Chondrocyte (in vitro differentiated cells): ENCODE data around the gene ISG15. TPM values are rescaled to one million over a fixed set of nuclear protein-coding genes. Genes with fewer than 3 reads are reported as not detected.

ENCODE experiments used
- DNase-seq: peaks from one replicate; pipeline ENCODE4 v3.0.0; 2021; ENCODE audit warnings: mixed read lengths, low spot score
- H3K27ac Mint-ChIP-seq: one replicate; pipeline ENCODE4 v1.8.0; 2021; ENCODE audit warnings: mild to moderate bottlenecking, moderate library complexity, mixed read lengths; ENCODE audit not compliant: unreplicated experiment
- H3K27me3 Mint-ChIP-seq: 2 replicates; pipeline ENCODE4 v1.8.0; 2021; ENCODE audit warnings: low read depth, mixed read lengths
- H3K36me3 Mint-ChIP-seq: 2 replicates; pipeline ENCODE4 v1.8.0; 2021; ENCODE audit warnings: low read depth, mixed read lengths
- H3K4me1 Mint-ChIP-seq: 2 replicates; pipeline ENCODE4 v1.8.0; 2021; ENCODE audit warnings: low read depth, mild to moderate bottlenecking, mixed read lengths
- H3K4me3 Mint-ChIP-seq: one replicate; pipeline ENCODE4 v1.8.0; 2021; ENCODE audit warnings: mild to moderate bottlenecking, moderate library complexity, mixed read lengths; ENCODE audit not compliant: unreplicated experiment
- H3K9me3 Mint-ChIP-seq: 2 replicates; pipeline ENCODE4 v1.8.0; 2021; ENCODE audit warnings: low read depth, mixed read lengths
- total RNA-seq: library from RNA; stranded (reverse); gene quantifications from 3 replicates; pipeline ENCODE4 v1.2.1, GENCODE V29; 2021
- TF ChIP-seq, protein P1 (sequence below): fragments of 200-600 bp; sonication (generic); IDR thresholded peaks from 2 replicates; pipeline ENCODE4 v1.5.0; 2021; ENCODE audit warnings: antibody characterized with exemption, mild to moderate bottlenecking, moderate library complexity

Gene ISG15
- total RNA-seq, 1 donor from 2014 or later = 42.2 TPM

DNA sequence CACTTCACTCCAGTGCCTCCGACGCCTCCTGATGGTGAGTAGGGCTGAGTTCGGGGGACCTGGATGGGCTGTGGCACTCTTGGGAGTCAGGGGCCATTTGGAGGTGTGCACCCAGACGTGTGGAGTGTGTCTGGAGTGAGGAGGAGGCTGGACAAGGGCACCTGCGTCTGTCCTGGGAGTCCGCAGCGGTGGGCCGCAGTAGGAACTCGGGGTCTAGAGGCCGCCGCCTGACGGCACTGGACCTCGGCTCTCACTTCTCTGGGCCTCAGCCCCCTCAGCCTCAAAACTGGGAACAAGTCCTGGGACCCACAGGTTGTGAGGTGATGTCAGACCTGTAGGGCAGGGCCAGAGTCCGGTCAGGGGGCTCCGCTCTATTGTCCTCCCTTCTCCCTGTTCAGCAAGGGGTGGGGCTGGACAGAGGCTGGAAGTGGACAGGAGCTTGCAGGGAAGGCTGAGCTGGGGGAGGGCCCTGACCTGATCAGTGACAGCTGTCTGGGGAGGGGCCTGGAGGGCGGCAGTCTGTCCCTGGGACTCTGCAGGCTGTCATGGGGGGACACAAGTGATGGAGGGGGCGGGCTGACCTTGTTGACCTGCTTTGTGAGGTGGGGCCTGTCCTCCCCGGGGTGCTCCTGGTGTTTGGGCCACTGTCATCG, 22.1 kb downstream of the ISG15 start:
- peaks cover 20% of the 10 kb centered on the region for H3K4me1 Mint-ChIP-seq

DNA sequence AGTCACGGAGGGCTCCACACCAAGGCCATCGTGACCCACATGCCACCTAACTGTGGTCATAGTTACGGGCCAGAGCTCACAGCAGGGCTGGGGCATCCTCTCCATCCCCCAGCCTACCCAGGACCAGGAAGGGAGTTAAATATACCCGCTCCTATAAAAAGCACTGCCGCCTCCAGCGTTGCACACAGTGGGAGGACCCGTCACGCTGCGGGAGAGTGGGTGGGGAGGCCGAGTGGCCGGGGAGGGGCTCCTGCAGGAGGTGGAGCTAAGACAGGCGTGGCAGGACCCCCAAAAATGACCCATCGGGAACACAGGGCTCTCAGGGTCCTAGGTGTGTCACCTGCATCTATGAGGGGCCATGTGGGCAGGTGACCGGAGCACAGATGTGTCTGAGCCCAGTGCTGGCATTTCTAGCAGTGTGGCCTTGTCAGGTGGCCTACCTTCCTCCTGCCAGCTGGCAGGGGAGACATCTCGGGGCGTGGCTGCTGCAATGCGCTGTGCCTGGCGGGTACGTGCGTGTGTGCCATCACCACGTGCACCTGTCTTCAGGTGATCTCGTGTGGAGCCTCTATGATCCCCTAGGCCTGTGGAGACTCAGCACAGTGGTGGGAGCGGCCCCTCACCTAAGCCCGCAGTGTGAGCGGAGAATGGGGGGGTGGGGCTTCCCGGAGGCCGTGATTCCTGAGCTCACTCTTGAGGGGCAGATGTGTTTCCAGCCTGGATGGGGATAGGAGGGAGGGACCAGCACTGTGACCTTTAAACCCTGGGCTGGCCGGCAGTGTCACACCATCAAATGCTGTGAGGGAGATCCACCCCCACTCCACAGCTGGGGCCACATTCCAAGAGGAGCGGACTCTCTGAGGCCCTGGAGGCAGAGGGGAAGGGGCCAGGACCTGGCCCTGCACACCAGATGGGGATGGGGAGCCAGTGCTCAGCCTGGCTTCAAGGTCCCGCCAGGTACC, 24.4 kb downstream of the ISG15 start:
- Mint-ChIP-seq H3K9me3 (no peaks in the 10 kb centered on the region), H3K27ac (no peak overlapping the region), H3K36me3 (peaks cover 2% of the 10 kb centered on the region), H3K27me3 (no peaks in the 10 kb centered on the region), H3K4me1 (peaks cover 12% of the 10 kb centered on the region), H3K4me3 (no peak overlapping the region)
- TF ChIP-seq, protein P1, sequence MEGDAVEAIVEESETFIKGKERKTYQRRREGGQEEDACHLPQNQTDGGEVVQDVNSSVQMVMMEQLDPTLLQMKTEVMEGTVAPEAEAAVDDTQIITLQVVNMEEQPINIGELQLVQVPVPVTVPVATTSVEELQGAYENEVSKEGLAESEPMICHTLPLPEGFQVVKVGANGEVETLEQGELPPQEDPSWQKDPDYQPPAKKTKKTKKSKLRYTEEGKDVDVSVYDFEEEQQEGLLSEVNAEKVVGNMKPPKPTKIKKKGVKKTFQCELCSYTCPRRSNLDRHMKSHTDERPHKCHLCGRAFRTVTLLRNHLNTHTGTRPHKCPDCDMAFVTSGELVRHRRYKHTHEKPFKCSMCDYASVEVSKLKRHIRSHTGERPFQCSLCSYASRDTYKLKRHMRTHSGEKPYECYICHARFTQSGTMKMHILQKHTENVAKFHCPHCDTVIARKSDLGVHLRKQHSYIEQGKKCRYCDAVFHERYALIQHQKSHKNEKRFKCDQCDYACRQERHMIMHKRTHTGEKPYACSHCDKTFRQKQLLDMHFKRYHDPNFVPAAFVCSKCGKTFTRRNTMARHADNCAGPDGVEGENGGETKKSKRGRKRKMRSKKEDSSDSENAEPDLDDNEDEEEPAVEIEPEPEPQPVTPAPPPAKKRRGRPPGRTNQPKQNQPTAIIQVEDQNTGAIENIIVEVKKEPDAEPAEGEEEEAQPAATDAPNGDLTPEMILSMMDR = no peak
- DNase-seq = no peak

More for the DNA sequence above, 22.1 kb downstream of the ISG15 start:
- peaks cover 2% of the 10 kb centered on the region for H3K36me3 Mint-ChIP-seq
- no peaks in the 10 kb centered on the region for H3K27me3 Mint-ChIP-seq
- H3K9me3 Mint-ChIP-seq = no peaks in the 10 kb centered on the region
- no peak overlapping the region for H3K27ac Mint-ChIP-seq
- TF ChIP-seq, protein P1 = no peak
- DNase-seq = no peak
- no peak overlapping the region for H3K4me3 Mint-ChIP-seq

DNA sequence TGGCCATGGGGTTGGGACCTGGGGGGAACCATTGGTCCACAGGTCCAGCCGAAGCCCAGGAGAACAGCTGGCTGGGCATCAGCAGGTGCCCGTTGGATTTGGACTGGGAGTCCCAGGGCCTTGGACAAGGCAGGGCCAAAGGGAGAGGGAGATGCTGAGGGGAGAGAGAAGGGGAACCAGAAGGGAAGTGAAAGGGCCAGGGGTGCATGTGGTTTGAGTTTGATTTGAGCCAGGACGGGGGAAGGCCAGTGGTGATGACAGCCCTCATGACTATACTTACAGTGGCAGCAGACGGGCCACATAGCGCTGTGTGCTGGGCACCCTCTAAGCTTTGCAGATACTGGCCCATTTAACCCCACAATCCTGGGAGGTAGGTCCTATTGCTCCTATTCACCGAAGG, 25.4 kb downstream of the ISG15 start:
- Mint-ChIP-seq H3K4me1 (peaks cover 12% of the 10 kb centered on the region), H3K36me3 (peaks cover 6% of the 10 kb centered on the region), H3K27me3 (no peaks in the 10 kb centered on the region), H3K27ac (peak overlapping the region; percentile 55), H3K4me3 (no peak overlapping the region), H3K9me3 (no peaks in the 10 kb centered on the region)
- TF ChIP-seq, protein P1 = no peak
- DNase-seq = no peak

DNA sequence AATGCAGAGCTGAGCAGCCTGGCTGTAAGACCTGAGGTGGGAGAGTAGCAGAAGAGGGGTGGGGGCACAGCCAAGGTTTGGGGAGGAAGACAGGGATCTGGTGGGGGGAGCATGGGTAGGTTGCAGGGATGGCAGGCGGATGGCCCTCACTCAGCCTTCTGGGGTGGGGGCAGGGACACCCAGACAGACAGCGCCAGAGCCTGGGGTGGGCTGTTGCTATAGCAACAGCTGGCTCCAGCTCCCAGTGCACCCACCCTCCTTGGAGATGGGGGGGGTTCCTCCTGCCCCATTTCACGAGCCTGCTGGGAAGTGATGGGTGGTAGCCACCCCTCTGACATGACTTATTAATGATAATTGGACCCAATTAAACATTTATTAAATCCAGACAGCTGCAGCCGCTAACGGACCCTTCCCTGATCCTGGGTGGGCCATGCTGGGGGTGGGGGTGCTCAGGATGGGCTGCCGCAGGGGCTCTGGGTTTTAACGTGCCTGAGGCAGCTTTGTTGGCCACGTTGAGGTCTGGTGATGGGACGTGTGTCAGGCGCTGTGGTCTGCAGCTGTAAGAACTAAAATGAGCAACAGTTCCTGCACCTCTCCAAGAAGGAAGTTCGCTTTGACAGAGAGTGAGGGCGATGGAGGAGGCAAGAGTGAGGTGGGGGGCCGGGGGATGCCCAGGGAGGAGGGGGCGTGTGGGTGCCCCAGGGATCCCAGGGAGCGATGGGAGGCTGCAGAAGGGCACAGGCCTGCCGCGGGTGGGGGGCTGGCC, 26.0 kb downstream of the ISG15 start:
- H3K27me3 Mint-ChIP-seq = no peaks in the 10 kb centered on the region
- no peak overlapping the region for H3K27ac Mint-ChIP-seq

More for the DNA sequence above, 26.0 kb downstream of the ISG15 start:
- TF ChIP-seq, protein P1 = no peak
- no peak for DNase-seq
- Mint-ChIP-seq H3K4me1 (peaks cover 12% of the 10 kb centered on the region), H3K36me3 (peaks cover 6% of the 10 kb centered on the region), H3K9me3 (no peaks in the 10 kb centered on the region), H3K4me3 (peak overlapping the region; percentile 19)
